WTC11 (cell line): ENCODE data around the gene CDV3. TPM values are rescaled to one million over a fixed set of nuclear protein-coding genes. Genes with fewer than 3 reads are reported as not detected.

Experiments
- ATAC-seq: fragments of 200-7000 bp; cut with Tn5 transposase; 2 replicates; pipeline ENCODE4 v1.10.0; 2021; ENCODE audit warnings: mild to moderate bottlenecking, moderate library complexity
- CTCF ChIA-PET: fragments of 300-600 bp; sonication (Branson Sonifier 250); formaldehyde crosslinking; loops from one replicate; lab custom pipeline; 2021; ENCODE audit warnings: antibody characterized with exemption; lab: Charles Lee
- POLR2A ChIA-PET: fragments of 350-600 bp; sonication (Branson Sonifier 250); formaldehyde crosslinking; loops from one replicate; lab custom pipeline; 2021; ENCODE audit warnings: antibody characterized with exemption; lab: Charles Lee
- DNase-seq: peaks from one replicate; pipeline ENCODE4 v3.0.0; 2021; ENCODE audit warnings: low spot score
- H3K27ac Mint-ChIP-seq: 2 replicates; pipeline ENCODE4 v1.8.0; 2021; ENCODE audit warnings: mixed read lengths
- H3K27me3 Mint-ChIP-seq: 2 replicates; pipeline ENCODE4 v1.8.0; 2021; ENCODE audit warnings: low read depth, mild to moderate bottlenecking, moderate library complexity, mixed read lengths
- H3K36me3 Mint-ChIP-seq: 2 replicates; pipeline ENCODE4 v1.8.0; 2021; ENCODE audit warnings: mixed read lengths
- H3K4me1 Mint-ChIP-seq: 2 replicates; pipeline ENCODE4 v1.8.0; 2022; ENCODE audit warnings: mixed read lengths
- H3K4me3 Mint-ChIP-seq: 2 replicates; pipeline ENCODE4 v1.8.0; 2021; ENCODE audit warnings: mild to moderate bottlenecking, moderate library complexity, mixed read lengths
- H3K9me3 Mint-ChIP-seq: 2 replicates; pipeline ENCODE4 v1.8.0; 2021; ENCODE audit warnings: mixed read lengths
- EMX1 ChIP-seq: fragments of 250-450 bp; sonication (Bioruptor Pico); IDR thresholded peaks from 2 replicates; pipeline ENCODE4 v1.8.0; 2021; ENCODE audit warnings: mild to moderate bottlenecking
- MYBL2 ChIP-seq: sonication (generic); formaldehyde crosslinking; IDR thresholded peaks from 2 replicates; pipeline ENCODE4 v1.8.1; 2023; ENCODE audit warnings: mild to moderate bottlenecking, moderate library complexity, missing genetic modification reagents
- SMAD4 ChIP-seq: sonication (generic); formaldehyde crosslinking; IDR thresholded peaks from 2 replicates; pipeline ENCODE4 v1.8.0; 2022; ENCODE audit warnings: mild to moderate bottlenecking, missing genetic modification reagents
- TP53 ChIP-seq: sonication (generic); formaldehyde crosslinking; IDR thresholded peaks from 2 replicates; pipeline ENCODE4 v1.8.1; 2023; ENCODE audit warnings: mild to moderate bottlenecking, missing genetic modification reagents
- ZNF138 ChIP-seq: sonication (generic); formaldehyde crosslinking; conservative IDR thresholded peaks from 2 replicates; pipeline ENCODE4 v1.8.1; 2022; ENCODE audit warnings: mild to moderate bottlenecking, moderate library complexity, missing genetic modification reagents
- ZNF317 ChIP-seq: sonication (generic); formaldehyde crosslinking; IDR thresholded peaks from 2 replicates; pipeline ENCODE4 v1.8.1; 2023; ENCODE audit warnings: low read depth, mild to moderate bottlenecking, moderate library complexity, missing genetic modification reagents, borderline replicate concordance
- ZNF396 ChIP-seq: fragments of 250-450 bp; sonication (Bioruptor Pico); IDR thresholded peaks from 2 replicates; pipeline ENCODE4 v1.8.0; 2021; ENCODE audit warnings: mild to moderate bottlenecking, moderate library complexity, borderline replicate concordance
- total RNA-seq: library from RNA; stranded (reverse); gene quantifications from 3 replicates; pipeline ENCODE4 v1.2.3, GENCODE V29; 2021
- TF ChIP-seq, protein P1 (sequence below): sonication (generic); formaldehyde crosslinking; IDR thresholded peaks from 2 replicates; pipeline ENCODE4 v1.8.1; 2022; ENCODE audit warnings: low read depth, mild to moderate bottlenecking, moderate library complexity, missing genetic modification reagents, borderline replicate concordance
- TF ChIP-seq, protein P2 (sequence below): sonication (generic); formaldehyde crosslinking; IDR thresholded peaks from 2 replicates; pipeline ENCODE4 v1.8.0; 2022; ENCODE audit warnings: missing genetic modification reagents
- TF ChIP-seq, protein P3 (sequence below): sonication (generic); formaldehyde crosslinking; IDR thresholded peaks from 2 replicates; pipeline ENCODE4 v1.8.1; 2023; ENCODE audit warnings: mild to moderate bottlenecking, missing genetic modification reagents, moderate library complexity
- TF ChIP-seq, protein P4 (sequence below): sonication (generic); formaldehyde crosslinking; conservative IDR thresholded peaks from 2 replicates; pipeline ENCODE4 v1.8.1; 2023; ENCODE audit warnings: mild to moderate bottlenecking, low read depth, missing genetic modification reagents, moderate library complexity
- TF ChIP-seq, protein P5 (sequence below): sonication (generic); formaldehyde crosslinking; IDR thresholded peaks from 2 replicates; pipeline ENCODE4 v1.8.0; 2022; ENCODE audit warnings: mild to moderate bottlenecking, missing genetic modification reagents
- TF ChIP-seq, protein P6 (sequence below): fragments of 250-450 bp; sonication (Bioruptor Pico); IDR thresholded peaks from 2 replicates; pipeline ENCODE4 v2.1.2; 2022; ENCODE audit warnings: mild to moderate bottlenecking, moderate library complexity
- TF ChIP-seq, protein P7 (sequence below): sonication (generic); formaldehyde crosslinking; IDR thresholded peaks from 2 replicates; pipeline ENCODE4 v1.8.1; 2022; ENCODE audit warnings: mild to moderate bottlenecking, missing genetic modification reagents, moderate library complexity, borderline replicate concordance
- TF ChIP-seq, protein P8 (sequence below): sonication (generic); formaldehyde crosslinking; IDR thresholded peaks from 2 replicates; pipeline ENCODE4 v1.8.0; 2023; ENCODE audit warnings: mild to moderate bottlenecking, missing genetic modification reagents

The CDV3 gene
- total RNA-seq, 1 experiment from 2014 or later = 162 TPM

DNA sequence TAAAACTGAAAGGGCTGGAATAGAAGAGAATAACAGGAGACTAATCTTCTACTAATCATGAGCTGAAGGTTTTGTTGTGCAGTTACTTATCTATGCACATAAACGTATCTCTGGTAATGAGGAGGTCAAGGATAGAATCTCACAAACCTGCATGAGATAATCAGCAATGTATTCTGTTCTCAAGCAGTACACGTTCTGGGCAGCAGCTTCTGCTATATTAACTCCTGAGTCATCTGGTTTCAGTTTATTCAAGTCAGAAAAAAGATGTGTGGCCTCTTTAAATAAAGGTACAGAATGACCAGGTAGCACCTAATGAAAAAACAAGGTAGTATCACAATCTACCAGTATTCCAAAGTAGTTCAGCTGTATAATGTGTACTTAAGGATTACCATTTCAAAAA is 34.9 kb downstream of the CDV3 start (continued):
- TF ChIP-seq, protein P1, sequence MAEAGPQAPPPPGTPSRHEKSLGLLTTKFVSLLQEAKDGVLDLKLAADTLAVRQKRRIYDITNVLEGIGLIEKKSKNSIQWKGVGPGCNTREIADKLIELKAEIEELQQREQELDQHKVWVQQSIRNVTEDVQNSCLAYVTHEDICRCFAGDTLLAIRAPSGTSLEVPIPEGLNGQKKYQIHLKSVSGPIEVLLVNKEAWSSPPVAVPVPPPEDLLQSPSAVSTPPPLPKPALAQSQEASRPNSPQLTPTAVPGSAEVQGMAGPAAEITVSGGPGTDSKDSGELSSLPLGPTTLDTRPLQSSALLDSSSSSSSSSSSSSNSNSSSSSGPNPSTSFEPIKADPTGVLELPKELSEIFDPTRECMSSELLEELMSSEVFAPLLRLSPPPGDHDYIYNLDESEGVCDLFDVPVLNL (CRISPR knock-in tag) = no peak
- no peak for TF ChIP-seq TP53
- no peak for TF ChIP-seq MYBL2
- TF ChIP-seq, protein P2, sequence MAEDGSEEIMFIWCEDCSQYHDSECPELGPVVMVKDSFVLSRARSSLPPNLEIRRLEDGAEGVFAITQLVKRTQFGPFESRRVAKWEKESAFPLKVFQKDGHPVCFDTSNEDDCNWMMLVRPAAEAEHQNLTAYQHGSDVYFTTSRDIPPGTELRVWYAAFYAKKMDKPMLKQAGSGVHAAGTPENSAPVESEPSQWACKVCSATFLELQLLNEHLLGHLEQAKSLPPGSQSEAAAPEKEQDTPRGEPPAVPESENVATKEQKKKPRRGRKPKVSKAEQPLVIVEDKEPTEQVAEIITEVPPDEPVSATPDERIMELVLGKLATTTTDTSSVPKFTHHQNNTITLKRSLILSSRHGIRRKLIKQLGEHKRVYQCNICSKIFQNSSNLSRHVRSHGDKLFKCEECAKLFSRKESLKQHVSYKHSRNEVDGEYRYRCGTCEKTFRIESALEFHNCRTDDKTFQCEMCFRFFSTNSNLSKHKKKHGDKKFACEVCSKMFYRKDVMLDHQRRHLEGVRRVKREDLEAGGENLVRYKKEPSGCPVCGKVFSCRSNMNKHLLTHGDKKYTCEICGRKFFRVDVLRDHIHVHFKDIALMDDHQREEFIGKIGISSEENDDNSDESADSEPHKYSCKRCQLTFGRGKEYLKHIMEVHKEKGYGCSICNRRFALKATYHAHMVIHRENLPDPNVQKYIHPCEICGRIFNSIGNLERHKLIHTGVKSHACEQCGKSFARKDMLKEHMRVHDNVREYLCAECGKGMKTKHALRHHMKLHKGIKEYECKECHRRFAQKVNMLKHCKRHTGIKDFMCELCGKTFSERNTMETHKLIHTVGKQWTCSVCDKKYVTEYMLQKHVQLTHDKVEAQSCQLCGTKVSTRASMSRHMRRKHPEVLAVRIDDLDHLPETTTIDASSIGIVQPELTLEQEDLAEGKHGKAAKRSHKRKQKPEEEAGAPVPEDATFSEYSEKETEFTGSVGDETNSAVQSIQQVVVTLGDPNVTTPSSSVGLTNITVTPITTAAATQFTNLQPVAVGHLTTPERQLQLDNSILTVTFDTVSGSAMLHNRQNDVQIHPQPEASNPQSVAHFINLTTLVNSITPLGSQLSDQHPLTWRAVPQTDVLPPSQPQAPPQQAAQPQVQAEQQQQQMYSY = no peak
- no peak for TF ChIP-seq EMX1 (CRISPR knock-in tag)
- TF ChIP-seq, protein P3, sequence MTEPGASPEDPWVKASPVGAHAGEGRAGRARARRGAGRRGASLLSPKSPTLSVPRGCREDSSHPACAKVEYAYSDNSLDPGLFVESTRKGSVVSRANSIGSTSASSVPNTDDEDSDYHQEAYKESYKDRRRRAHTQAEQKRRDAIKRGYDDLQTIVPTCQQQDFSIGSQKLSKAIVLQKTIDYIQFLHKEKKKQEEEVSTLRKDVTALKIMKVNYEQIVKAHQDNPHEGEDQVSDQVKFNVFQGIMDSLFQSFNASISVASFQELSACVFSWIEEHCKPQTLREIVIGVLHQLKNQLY (CRISPR knock-in tag) = no peak
- TF ChIP-seq, protein P4, sequence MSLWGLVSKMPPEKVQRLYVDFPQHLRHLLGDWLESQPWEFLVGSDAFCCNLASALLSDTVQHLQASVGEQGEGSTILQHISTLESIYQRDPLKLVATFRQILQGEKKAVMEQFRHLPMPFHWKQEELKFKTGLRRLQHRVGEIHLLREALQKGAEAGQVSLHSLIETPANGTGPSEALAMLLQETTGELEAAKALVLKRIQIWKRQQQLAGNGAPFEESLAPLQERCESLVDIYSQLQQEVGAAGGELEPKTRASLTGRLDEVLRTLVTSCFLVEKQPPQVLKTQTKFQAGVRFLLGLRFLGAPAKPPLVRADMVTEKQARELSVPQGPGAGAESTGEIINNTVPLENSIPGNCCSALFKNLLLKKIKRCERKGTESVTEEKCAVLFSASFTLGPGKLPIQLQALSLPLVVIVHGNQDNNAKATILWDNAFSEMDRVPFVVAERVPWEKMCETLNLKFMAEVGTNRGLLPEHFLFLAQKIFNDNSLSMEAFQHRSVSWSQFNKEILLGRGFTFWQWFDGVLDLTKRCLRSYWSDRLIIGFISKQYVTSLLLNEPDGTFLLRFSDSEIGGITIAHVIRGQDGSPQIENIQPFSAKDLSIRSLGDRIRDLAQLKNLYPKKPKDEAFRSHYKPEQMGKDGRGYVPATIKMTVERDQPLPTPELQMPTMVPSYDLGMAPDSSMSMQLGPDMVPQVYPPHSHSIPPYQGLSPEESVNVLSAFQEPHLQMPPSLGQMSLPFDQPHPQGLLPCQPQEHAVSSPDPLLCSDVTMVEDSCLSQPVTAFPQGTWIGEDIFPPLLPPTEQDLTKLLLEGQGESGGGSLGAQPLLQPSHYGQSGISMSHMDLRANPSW = no peak
- TF ChIP-seq, protein P5, sequence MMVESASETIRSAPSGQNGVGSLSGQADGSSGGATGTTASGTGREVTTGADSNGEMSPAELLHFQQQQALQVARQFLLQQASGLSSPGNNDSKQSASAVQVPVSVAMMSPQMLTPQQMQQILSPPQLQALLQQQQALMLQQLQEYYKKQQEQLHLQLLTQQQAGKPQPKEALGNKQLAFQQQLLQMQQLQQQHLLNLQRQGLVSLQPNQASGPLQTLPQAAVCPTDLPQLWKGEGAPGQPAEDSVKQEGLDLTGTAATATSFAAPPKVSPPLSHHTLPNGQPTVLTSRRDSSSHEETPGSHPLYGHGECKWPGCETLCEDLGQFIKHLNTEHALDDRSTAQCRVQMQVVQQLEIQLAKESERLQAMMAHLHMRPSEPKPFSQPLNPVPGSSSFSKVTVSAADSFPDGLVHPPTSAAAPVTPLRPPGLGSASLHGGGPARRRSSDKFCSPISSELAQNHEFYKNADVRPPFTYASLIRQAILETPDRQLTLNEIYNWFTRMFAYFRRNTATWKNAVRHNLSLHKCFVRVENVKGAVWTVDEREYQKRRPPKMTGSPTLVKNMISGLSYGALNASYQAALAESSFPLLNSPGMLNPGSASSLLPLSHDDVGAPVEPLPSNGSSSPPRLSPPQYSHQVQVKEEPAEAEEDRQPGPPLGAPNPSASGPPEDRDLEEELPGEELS (CRISPR knock-in tag) = no peak
- TF ChIP-seq, protein P6, sequence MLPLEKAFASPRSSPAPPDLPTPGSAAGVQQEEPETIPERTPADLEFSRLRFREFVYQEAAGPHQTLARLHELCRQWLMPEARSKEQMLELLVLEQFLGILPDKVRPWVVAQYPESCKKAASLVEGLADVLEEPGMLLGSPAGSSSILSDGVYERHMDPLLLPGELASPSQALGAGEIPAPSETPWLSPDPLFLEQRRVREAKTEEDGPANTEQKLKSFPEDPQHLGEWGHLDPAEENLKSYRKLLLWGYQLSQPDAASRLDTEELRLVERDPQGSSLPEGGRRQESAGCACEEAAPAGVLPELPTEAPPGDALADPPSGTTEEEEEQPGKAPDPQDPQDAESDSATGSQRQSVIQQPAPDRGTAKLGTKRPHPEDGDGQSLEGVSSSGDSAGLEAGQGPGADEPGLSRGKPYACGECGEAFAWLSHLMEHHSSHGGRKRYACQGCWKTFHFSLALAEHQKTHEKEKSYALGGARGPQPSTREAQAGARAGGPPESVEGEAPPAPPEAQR (CRISPR knock-in tag) = no peak
- TF ChIP-seq SMAD4 (CRISPR knock-in tag) = no peak

DNA sequence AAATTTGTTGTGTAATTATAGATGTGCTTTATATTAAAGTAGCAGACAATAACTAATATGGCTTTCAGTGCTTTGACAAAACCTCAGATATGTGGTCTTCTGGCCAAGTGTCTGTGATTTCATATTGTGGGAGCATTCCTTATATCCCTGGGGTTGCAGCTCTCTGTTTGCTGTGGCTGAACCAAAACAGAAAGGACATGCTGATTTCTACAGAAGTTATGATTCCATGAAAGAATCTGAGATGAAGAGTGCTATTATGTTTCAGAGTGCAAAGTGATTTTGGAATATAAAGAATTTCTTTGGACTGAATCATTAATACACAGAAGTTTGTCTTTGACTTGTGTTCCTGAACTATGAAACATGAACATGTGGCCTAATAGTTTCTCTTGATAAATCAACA is 36.5 kb downstream of the CDV3 start:
- CTCF ChIA-PET = no interaction called here
- POLR2A ChIA-PET = no interaction called here
- H3K27ac Mint-ChIP-seq = no peak overlapping the region
- DNase-seq = no peak
- ATAC-seq = no peak
- H3K4me3 Mint-ChIP-seq = no peak overlapping the region
- H3K4me1 Mint-ChIP-seq = no peaks in the 10 kb centered on the region
- peaks cover 57% of the 10 kb centered on the region for H3K36me3 Mint-ChIP-seq
- no peaks in the 10 kb centered on the region for H3K9me3 Mint-ChIP-seq
- no peaks in the 10 kb centered on the region for H3K27me3 Mint-ChIP-seq
- TF ChIP-seq ZNF317 (CRISPR knock-in tag) = no peak
- TF ChIP-seq ZNF396 (CRISPR knock-in tag) = no peak
- TF ChIP-seq ZNF138 (CRISPR knock-in tag) = no peak
- TF ChIP-seq, protein P7, sequence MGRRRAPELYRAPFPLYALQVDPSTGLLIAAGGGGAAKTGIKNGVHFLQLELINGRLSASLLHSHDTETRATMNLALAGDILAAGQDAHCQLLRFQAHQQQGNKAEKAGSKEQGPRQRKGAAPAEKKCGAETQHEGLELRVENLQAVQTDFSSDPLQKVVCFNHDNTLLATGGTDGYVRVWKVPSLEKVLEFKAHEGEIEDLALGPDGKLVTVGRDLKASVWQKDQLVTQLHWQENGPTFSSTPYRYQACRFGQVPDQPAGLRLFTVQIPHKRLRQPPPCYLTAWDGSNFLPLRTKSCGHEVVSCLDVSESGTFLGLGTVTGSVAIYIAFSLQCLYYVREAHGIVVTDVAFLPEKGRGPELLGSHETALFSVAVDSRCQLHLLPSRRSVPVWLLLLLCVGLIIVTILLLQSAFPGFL = no peak
- TF ChIP-seq, protein P8, sequence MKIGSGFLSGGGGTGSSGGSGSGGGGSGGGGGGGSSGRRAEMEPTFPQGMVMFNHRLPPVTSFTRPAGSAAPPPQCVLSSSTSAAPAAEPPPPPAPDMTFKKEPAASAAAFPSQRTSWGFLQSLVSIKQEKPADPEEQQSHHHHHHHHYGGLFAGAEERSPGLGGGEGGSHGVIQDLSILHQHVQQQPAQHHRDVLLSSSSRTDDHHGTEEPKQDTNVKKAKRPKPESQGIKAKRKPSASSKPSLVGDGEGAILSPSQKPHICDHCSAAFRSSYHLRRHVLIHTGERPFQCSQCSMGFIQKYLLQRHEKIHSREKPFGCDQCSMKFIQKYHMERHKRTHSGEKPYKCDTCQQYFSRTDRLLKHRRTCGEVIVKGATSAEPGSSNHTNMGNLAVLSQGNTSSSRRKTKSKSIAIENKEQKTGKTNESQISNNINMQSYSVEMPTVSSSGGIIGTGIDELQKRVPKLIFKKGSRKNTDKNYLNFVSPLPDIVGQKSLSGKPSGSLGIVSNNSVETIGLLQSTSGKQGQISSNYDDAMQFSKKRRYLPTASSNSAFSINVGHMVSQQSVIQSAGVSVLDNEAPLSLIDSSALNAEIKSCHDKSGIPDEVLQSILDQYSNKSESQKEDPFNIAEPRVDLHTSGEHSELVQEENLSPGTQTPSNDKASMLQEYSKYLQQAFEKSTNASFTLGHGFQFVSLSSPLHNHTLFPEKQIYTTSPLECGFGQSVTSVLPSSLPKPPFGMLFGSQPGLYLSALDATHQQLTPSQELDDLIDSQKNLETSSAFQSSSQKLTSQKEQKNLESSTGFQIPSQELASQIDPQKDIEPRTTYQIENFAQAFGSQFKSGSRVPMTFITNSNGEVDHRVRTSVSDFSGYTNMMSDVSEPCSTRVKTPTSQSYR (CRISPR knock-in tag) = no peak
- TF ChIP-seq EMX1 (CRISPR knock-in tag) = no peak
- TF ChIP-seq, protein P1 (CRISPR knock-in tag) = no peak
- TF ChIP-seq TP53 = no peak
